Cardiac fibroblast (primary cell): ENCODE measurements around the gene TLE5.
A peak's percentile ranks its signal among the peaks of the same experiment; 100 is the strongest.

Source experiments
- DNase-seq, 2 donors: peaks; one replicate each; pipeline versions ENCODE4 v3.0.0 to v3.0.0-alpha.2; 2010; ENCODE audit warnings: low read depth in 2 of 2
- H3K4me3 ChIP-seq, 2 donors: replicated peaks in 1 of 2; 1 replicate in 1 of 2; 2 replicates in 1 of 2; pipeline ENCODE4 v1.5.1; 2011; ENCODE audit warnings: low read depth in 2 of 2, low read length in 2 of 2, mild to moderate bottlenecking in 2 of 2, moderate library complexity in 1 of 2
- CTCF ChIP-seq: IDR thresholded peaks from one replicate; pipeline ENCODE4 v1.5.1; 2011; ENCODE audit warnings: low read depth, mild to moderate bottlenecking, low read length, inconsistent platforms

Gene TLE5

GRCh38 chr19:3028305-3029064, 33.8 kb downstream of the TLE5 start:
- peak overlapping the region; percentile 54 to 73 for H3K4me3 ChIP-seq
- TF ChIP-seq CTCF = no peak
- DNase-seq = no peak

GRCh38 chr19:3027981-3028304, 34.4 kb downstream of the TLE5 start:
- no peak for TF ChIP-seq CTCF
- no peak for DNase-seq
- peak overlapping the region in 1 of 2 donors; percentile 73 for H3K4me3 ChIP-seq

GRCh38 chr19:3027292-3027691, 35.0 kb downstream of the TLE5 start:
- no peak for DNase-seq
- no peak for TF ChIP-seq CTCF
- H3K4me3 ChIP-seq = no peak overlapping the region

- no peak for DNase-seq
- TF ChIP-seq CTCF = no peak
- no peak overlapping the region for H3K4me3 ChIP-seq
These were observed 35.5 kb downstream of the TLE5 start for GRCh38 chr19:3026768-3027167.

- no peak for TF ChIP-seq CTCF
- H3K4me3 ChIP-seq = no peak overlapping the region
- no peak for DNase-seq
These were observed 36.8 kb downstream of the TLE5 start for GRCh38 chr19:3025549-3025886.

- no peak for DNase-seq
- H3K4me3 ChIP-seq = no peak overlapping the region
- no peak for TF ChIP-seq CTCF
These were observed 37.3 kb downstream of the TLE5 start for GRCh38 chr19:3024870-3025548.
